ENCODE measurements around the gene YPEL4.

Gene YPEL4

GRCh38 chr11:57630171-57630570 is 19.5 kb downstream of the YPEL4 start:
- DNase-seq, result no peak

- DNase-seq, result no peak
These were observed 22.8 kb downstream of the YPEL4 start for GRCh38 chr11:57626895-57627294.

GRCh38 chr11:57624864-57625263 is 24.8 kb downstream of the YPEL4 start:
- no peak for DNase-seq

GRCh38 chr11:57622263-57622662 is 27.4 kb downstream of the YPEL4 start:
- DNase-seq, result no peak

- no peak for DNase-seq
These were observed 29.2 kb downstream of the YPEL4 start for GRCh38 chr11:57620467-57620866.

GRCh38 chr11:57619331-57619730 is 30.4 kb downstream of the YPEL4 start:
- DNase-seq, result no peak

GRCh38 chr11:57618438-57618837 is 31.3 kb downstream of the YPEL4 start:
- no peak for DNase-seq

GRCh38 chr11:57616595-57616994 is 33.1 kb downstream of the YPEL4 start:
- no peak for DNase-seq

- no peak for DNase-seq
These were observed 34.4 kb downstream of the YPEL4 start for GRCh38 chr11:57615308-57615707.

GRCh38 chr11:57614234-57614772 is 35.4 kb downstream of the YPEL4 start:
- DNase-seq, result no peak

GRCh38 chr11:57610170-57610569 is 39.5 kb downstream of the YPEL4 start:
- DNase-seq, result no peak

- DNase-seq, result no peak
These were observed 44.7 kb downstream of the YPEL4 start for GRCh38 chr11:57605028-57605420.

- DNase-seq, result no peak
These were observed 45.2 kb downstream of the YPEL4 start for GRCh38 chr11:57604296-57605027.

- DNase-seq, result no peak
These were observed 48.4 kb downstream of the YPEL4 start for GRCh38 chr11:57601297-57601696.

- DNase-seq, result no peak
These were observed 50.3 kb downstream of the YPEL4 start for GRCh38 chr11:57599381-57599780.

- DNase-seq, result no peak
These were observed 50.9 kb downstream of the YPEL4 start for GRCh38 chr11:57598831-57599155.

- DNase-seq, result no peak
These were observed 51.5 kb downstream of the YPEL4 start for GRCh38 chr11:57597916-57598830.

GRCh38 chr11:57597461-57597915 is 52.2 kb downstream of the YPEL4 start, which contains the start of gene SERPING1:
Gene SERPING1 (plus strand): TSS chr11:57597685. CDS start chr11:57598271, 586 bp downstream.
- no peak for DNase-seq

GRCh38 chr11:57596266-57596885 is 53.3 kb downstream of the YPEL4 start:
- DNase-seq, result no peak

Data from NCI-H1930 (cell line).